RWPE1 (cell line): Measurements from ENCODE around the gene ABCD3.
A peak's percentile ranks its signal among the peaks of the same experiment; 100 is the strongest.
"Not testable (repeated sequence)": the region's sequence is repeated elsewhere in the genome, so short reads cannot be mapped to it uniquely, and the experiment has no call there.

Experiments
- CTCF ChIA-PET: fragments of 350-600 bp; sonication (Branson Sonifier 250); formaldehyde crosslinking; extraction: SDS; loops from one replicate; lab custom pipeline; 2021; lab: Yijun Ruan, JAX
- POLR2A ChIA-PET: fragments of 400-600 bp; formaldehyde crosslinking; extraction: SDS; loops from one replicate; lab custom pipeline; 2020; ENCODE audit warnings: antibody characterized with exemption; ENCODE audit not compliant: low non-redundant PET; lab: Yijun Ruan, JAX
- DNase-seq: peaks from one replicate; pipeline ENCODE4 v3.0.0; 2012; ENCODE audit warnings: low spot score
- H3K27ac ChIP-seq: fragments of 450-650 bp; 2 replicates; pipeline ENCODE4 v1.5.1; 2017
- TF ChIP-seq, protein P1 (sequence below): fragments of 450-650 bp; conservative IDR thresholded peaks from 2 replicates; pipeline ENCODE4 v1.5.1; 2017; ENCODE audit warnings: low read depth, mild to moderate bottlenecking

Gene ABCD3

DNA sequence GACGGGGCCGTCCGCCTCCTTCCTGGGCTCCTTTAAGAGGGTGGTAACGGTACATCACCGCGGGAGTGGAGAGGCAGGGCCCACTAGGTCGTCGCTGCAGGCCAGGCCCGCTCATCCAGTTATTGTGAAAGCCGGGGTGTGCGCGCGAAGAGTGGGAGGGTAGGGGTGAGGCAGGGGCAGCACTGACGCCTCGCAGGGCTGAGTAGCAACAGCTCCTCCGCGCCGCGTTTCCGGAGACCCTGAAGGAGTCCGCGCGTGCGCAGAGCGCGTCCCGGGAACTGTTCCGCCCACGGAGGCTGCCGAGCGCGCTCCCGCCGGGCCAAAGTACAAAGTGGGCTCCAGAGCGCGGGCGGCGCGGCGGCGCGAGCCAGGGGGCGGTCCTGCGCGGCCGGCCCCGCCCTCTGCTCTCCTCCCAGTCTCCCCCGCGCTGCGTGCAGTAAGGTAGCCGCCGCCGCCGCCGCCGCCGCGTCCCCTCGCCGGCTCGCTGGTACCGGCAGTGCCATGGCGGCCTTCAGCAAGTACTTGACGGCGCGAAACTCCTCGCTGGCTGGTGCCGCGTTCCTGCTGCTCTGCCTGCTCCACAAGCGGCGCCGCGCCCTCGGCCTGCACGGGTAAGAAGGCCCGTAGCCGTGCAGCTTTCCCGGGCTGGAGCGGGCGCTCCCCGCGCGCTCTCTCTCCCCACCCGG, at the start of gene ABCD3:
TSS of gene ABCD3 (plus strand) at position 412 of the 686 bp plus-strand sequence. CDS start at position 502, 90 bp downstream.
- H3K27ac ChIP-seq = peak within 1 kb of the TSS; percentile 92
- TF ChIP-seq, protein P1, sequence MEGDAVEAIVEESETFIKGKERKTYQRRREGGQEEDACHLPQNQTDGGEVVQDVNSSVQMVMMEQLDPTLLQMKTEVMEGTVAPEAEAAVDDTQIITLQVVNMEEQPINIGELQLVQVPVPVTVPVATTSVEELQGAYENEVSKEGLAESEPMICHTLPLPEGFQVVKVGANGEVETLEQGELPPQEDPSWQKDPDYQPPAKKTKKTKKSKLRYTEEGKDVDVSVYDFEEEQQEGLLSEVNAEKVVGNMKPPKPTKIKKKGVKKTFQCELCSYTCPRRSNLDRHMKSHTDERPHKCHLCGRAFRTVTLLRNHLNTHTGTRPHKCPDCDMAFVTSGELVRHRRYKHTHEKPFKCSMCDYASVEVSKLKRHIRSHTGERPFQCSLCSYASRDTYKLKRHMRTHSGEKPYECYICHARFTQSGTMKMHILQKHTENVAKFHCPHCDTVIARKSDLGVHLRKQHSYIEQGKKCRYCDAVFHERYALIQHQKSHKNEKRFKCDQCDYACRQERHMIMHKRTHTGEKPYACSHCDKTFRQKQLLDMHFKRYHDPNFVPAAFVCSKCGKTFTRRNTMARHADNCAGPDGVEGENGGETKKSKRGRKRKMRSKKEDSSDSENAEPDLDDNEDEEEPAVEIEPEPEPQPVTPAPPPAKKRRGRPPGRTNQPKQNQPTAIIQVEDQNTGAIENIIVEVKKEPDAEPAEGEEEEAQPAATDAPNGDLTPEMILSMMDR = no peak
- ChIA-PET CTCF (interaction anchor here (1.3 kb wide), 1 partner anchor 22 kb away, joined by 6 read pairs; no protein-coding TSS in a partner anchor), POLR2A (interaction anchor here (0.8 kb wide), 1 partner anchor 539 kb away, joined by 5 read pairs; no protein-coding TSS in a partner anchor)
- DNase-seq = peak; percentile 87

DNA sequence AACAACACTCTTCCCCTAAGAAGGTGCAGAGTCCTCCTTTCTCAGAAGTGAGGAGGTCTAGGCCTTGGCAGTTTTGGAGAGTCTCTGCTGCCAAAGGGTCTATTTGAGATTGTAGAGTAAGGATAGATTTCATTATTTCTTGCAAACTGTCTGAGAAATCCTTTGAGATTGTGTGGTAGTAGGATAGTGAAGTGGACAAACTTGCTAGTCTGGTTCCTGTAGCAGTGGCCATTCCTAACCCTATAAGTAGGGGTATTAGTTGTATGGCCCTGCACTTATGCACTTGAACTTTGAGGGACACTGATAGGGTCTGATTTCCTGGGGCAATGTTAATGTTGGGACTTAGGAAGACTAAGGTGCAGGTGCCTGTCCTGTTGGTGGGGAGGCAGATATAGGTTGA, 45.4 kb upstream of the ABCD3 start:
- POLR2A ChIA-PET, H3K27ac ChIP-seq, DNase-seq: not testable (repeated sequence)
- CTCF ChIA-PET = interaction anchor here (0.6 kb wide), 1 partner anchor 18 kb away, joined by 3 read pairs; no protein-coding TSS in a partner anchor

DNA sequence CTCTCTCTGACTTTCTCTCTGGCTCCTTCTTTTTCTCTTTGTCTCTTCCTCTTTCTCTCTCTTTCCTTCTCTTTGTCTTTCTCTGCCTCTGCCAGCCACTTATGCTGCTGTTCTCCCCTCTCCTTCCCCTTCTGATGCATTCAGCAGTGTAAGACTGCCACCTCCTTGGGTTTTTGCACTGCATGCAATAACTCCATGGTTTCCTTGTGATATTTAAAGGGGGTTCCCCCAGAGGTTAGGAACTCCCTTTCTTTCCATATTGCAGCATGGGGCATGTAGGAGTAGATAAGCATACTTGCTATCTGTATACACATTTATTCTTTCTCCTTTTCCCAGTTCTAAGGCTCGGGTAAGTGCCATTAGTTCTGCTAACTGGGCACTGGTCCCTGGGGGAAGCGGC, 44.9 kb upstream of the ABCD3 start:
- POLR2A ChIA-PET, DNase-seq, CTCF ChIA-PET, H3K27ac ChIP-seq: not testable (repeated sequence)

DNA sequence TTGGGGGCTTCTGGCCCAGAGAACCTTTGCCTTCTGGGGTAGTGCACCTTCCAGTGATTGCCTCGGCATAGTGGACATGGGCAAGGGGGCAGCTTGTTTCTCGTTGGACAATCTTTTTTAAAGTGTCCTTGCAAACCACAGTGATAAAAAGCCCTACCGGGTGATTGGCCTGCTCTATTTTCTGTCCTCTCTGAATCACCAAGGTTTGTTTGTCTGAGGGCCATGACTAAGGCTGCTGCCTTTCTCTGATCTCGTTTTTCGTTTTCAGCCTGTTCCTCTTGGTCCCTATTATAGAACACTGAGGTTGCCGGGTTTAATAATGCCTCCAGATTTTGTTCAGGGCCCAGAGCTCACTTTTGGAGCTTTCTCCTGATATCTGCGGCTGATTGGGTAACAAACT, 42.5 kb upstream of the ABCD3 start:
- POLR2A ChIA-PET, DNase-seq, H3K27ac ChIP-seq, CTCF ChIA-PET: not testable (repeated sequence)

DNA sequence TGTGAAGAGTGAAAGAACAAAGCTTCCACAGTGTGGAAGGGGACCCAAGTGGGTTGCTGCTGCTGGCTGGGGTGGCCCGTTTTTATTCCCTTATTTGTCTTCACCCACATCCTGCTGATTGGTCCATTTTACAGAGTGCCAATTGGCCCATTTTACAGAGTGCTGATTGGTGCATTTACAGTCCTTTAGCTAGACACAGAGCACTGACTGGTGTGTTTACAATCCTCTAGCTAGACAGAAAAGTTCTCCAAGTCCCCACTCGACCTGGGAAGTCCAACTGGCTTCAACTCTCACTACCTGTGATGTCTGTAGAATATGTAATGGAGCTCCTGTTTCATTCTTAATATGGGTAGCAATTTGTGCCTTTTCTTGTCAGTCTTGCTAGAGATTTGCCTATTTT, 39.7 kb upstream of the ABCD3 start:
- H3K27ac ChIP-seq, DNase-seq, POLR2A ChIA-PET: not testable (repeated sequence)
- CTCF ChIA-PET = interaction anchor here (0.8 kb wide), 1 partner anchor 9 kb away, joined by 3 read pairs; no protein-coding TSS in a partner anchor

DNA sequence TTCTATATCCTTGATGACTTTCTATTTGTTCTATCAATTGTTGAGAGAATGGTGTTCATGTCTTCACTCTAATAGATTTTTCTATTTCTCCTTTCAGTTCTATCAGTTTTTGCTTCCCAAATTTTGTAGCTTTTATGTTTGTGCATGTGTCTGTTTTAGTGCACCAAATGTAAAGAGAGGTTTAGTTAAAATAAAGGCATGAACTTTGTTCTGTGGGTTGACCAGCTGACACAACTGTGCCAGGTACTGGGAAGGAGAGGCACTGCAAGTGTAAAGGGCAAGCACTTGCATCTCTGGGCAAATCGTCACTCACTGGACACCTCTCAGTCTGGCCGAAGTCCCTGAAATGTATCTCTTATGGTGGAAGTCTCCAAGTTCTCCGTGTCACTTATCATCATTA, 38.6 kb upstream of the ABCD3 start:
- CTCF ChIA-PET = interaction anchor here (0.6 kb wide), 1 partner anchor 1025 kb away, joined by 3 read pairs; no protein-coding TSS in a partner anchor
- TF ChIP-seq, protein P1 = no peak
- POLR2A ChIA-PET = interaction anchor here (0.5 kb wide), 1 partner anchor 1034 kb away, joined by 3 read pairs; the partner anchor contains the start of gene DR1

DNA sequence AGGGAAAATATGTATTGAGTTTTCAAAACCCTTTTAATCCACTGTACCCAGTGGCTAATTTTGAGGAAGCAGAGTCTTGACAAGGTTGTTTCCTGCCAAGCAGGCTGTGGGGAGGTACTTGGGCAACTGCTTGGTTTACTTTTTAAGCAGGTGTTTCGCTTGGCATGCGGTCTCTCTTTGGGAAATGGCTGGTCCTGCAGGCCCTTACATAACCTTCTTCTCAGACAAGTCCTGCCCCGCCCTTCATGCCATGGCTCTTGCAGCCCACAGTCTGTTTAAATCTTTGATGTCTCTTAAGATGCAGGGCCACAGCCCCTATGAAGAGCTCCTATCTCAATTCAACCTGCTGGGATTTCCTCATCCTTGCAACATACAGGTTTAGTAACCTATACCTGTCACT, 36.0 kb upstream of the ABCD3 start:
- TF ChIP-seq, protein P1 = no peak
- no peak for DNase-seq
- ChIA-PET CTCF (interaction anchor here (0.6 kb wide), 1 partner anchor 668 kb away, joined by 3 read pairs; no protein-coding TSS in a partner anchor), POLR2A (no interaction called here)
- no peak overlapping the region for H3K27ac ChIP-seq

More for the DNA sequence above, 38.6 kb upstream of the ABCD3 start:
- H3K27ac ChIP-seq = no peak overlapping the region
- no peak for DNase-seq

DNA sequence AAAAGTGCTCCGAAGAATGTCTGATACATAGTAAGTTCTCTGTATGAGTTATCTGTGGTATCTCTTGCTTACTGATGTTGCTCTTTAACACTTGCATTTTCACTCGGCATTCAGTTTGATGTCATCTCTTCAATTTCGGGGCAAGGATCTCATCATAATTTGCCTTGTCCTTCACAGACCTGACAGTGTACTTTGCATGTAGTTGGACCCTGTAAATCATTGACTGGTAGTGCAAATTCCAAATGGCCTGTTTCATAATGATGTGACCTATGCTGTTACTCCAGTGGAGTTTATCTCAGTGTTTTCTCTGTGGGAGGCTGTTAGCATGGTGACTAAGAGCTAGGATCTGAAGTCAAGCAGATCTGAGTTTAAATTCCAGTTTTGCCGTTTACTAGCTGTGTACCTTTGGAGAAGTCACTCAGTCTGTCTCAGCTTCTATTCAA, 34.2 kb upstream of the ABCD3 start:
- TF ChIP-seq, protein P1 = no peak
- CTCF ChIA-PET = interaction anchor here (1.0 kb wide), 1 partner anchor 48 kb away, joined by 3 read pairs; no protein-coding TSS in a partner anchor
- POLR2A ChIA-PET = no interaction called here
- no peak overlapping the region for H3K27ac ChIP-seq
- no peak for DNase-seq
